Activated T-cell treated with anti-CD3 and anti-CD28 coated beads, Interleukin-2, amount 50 U/mL, for 4 hours (primary cell): ENCODE results near the gene HTR4. TPM values are rescaled to one million over a fixed set of nuclear protein-coding genes. Genes with fewer than 3 reads are reported as not detected.

Source experiments
- ATAC-seq, 2 donors: fragments of 200-7000 bp; cut with Tn5 transposase; one replicate each; pipeline ENCODE4 v1.10.0; 2021
- DNase-seq: peaks from one replicate; pipeline ENCODE4 v3.0.0-alpha.2; 2020
- H3K27me3 Mint-ChIP-seq: one replicate; pipeline ENCODE4 v1.8.0; 2021; ENCODE audit warnings: low read depth, mixed read lengths
- H3K36me3 Mint-ChIP-seq: one replicate; pipeline ENCODE4 v1.8.0; 2022; ENCODE audit warnings: mixed read lengths; ENCODE audit not compliant: insufficient read depth
- H3K4me1 Mint-ChIP-seq: one replicate; pipeline ENCODE4 v1.8.0; 2021; ENCODE audit warnings: low read depth, mixed read lengths
- H3K4me3 Mint-ChIP-seq: one replicate; pipeline ENCODE4 v1.8.0; 2021; ENCODE audit warnings: mild to moderate bottlenecking, moderate library complexity, mixed read lengths
- H3K9me3 Mint-ChIP-seq: one replicate; pipeline ENCODE4 v1.8.0; 2021; ENCODE audit warnings: mixed read lengths
- total RNA-seq, 3 donors: library from RNA; stranded (reverse); gene quantifications; one replicate each; pipeline ENCODE4 v1.2.1, GENCODE V29; 2021

Gene HTR4
- total RNA-seq, 3 donors from 2014 or later: not detected

DNA sequence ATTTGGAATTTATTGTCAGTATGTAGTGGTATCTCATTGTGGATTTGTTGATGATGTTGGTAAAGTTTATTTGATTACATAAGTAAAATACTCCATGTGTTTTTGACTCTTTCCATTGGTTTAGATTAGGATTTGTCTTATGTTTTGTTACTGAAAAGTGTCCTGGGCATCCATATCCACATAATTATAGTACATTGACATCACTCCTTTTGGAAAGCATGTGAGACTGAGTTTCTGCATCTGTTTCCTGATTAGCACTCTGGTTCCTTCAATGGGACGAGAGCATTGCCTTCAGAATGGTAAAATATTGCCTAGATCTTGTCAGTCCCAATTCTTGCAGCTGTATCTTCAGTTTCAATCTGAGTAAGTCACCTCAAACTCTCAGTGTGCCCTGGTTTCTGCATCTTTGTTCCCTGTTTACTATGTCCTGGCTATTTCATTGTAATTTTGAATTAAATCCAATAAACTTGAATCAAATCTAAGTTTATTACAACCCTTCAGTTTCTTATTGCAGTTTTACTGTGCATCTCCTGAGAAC is 142.4 kb downstream of the HTR4 start:
- H3K36me3 Mint-ChIP-seq: no peaks in the 10 kb centered on the region

DNA sequence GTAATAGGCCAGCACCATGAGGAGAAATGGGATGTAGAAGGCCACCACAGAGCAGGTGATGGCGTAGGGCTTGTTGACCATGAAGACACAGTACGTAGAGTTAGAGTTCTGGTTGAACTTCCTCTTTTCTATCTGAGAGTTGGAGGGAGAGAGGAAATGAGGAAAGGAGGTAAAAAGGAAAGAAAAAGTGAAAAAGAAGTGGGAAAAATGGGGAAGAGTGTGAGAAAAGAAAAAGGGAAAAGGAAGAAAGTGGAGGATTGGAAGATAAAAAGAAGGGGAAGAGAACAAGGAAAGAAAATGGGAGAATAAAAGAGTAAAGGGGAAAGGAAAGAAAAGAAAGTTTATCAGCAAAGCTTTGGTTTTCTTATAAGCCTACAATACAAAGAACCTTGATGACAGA is 144.4 kb downstream of the HTR4 start:
- no peak for ATAC-seq
- Mint-ChIP-seq H3K4me3 (no peak overlapping the region), H3K4me1 (no peaks in the 10 kb centered on the region), H3K9me3 (no peaks in the 10 kb centered on the region), H3K27me3 (peaks cover 3% of the 10 kb centered on the region), H3K36me3 (no peaks in the 10 kb centered on the region)
- DNase-seq: no peak

More for the DNA sequence above, 142.4 kb downstream of the HTR4 start:
- Mint-ChIP-seq H3K27me3 (peaks cover 3% of the 10 kb centered on the region), H3K4me1 (no peaks in the 10 kb centered on the region), H3K9me3 (peaks cover 6% of the 10 kb centered on the region), H3K4me3 (no peak overlapping the region)
- DNase-seq (no peak), ATAC-seq (no peak)

- Mint-ChIP-seq H3K36me3 (no peaks in the 10 kb centered on the region), H3K27me3 (peaks cover 9% of the 10 kb centered on the region), H3K4me1 (no peaks in the 10 kb centered on the region), H3K4me3 (no peak overlapping the region), H3K9me3 (no peaks in the 10 kb centered on the region)
- no peak for ATAC-seq
- DNase-seq: no peak
Measured at GRCh38 chr5:148507648-148508047, 146.7 kb downstream of the HTR4 start.

- ATAC-seq: no peak
- Mint-ChIP-seq H3K36me3 (no peaks in the 10 kb centered on the region), H3K4me1 (no peaks in the 10 kb centered on the region), H3K27me3 (peaks cover 25% of the 10 kb centered on the region), H3K9me3 (no peaks in the 10 kb centered on the region), H3K4me3 (no peak overlapping the region)
- no peak for DNase-seq
Measured at GRCh38 chr5:148499452-148499851, 154.9 kb downstream of the HTR4 start.

DNA sequence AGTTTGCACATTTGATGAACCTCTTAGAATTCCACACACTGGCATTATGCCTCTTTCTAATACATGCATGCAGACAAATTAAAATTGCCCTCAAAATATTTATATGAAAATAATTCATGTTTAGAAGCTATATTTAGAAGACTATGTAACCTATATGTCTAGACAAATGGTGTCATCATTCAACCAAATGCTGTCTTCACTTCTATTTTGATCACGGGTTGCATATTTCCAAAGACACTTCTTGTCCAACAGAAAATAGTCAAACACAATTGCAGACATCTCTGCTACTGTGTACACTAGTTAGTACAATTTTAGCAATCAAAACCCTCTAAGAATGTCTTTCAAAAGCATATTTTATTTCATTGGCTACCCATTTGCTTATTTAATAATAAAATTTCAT is 156.6 kb downstream of the HTR4 start:
- no peak overlapping the region for H3K4me3 Mint-ChIP-seq
- no peaks in the 10 kb centered on the region for H3K36me3 Mint-ChIP-seq
- no peaks in the 10 kb centered on the region for H3K4me1 Mint-ChIP-seq
- ATAC-seq (no peak), DNase-seq (no peak)
- H3K27me3 Mint-ChIP-seq: peaks cover 20% of the 10 kb centered on the region
- no peaks in the 10 kb centered on the region for H3K9me3 Mint-ChIP-seq

DNA sequence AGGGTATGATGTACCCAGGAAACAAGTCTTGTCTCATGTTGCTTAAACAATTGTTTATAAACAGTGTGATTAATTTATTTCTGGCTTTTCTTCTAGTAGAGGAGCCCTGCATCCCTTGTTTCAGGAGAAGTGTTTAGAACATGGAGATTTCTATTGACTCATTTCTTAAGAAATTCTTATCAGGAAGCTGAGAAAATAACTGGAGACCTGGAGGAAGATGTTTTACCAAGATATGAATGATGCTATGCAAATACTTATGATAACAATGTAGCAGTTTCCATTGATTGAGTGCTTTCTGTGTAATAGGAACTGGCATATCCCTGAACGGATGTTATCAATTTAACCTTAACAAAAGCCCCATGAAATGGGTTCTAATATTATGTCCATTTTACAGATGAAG is 162.0 kb downstream of the HTR4 start:
- ATAC-seq (no peak), DNase-seq (no peak)
- peaks cover 13% of the 10 kb centered on the region for H3K27me3 Mint-ChIP-seq
- H3K4me1 Mint-ChIP-seq: no peaks in the 10 kb centered on the region
- no peak overlapping the region for H3K4me3 Mint-ChIP-seq
- no peaks in the 10 kb centered on the region for H3K36me3 Mint-ChIP-seq
- H3K9me3 Mint-ChIP-seq: no peaks in the 10 kb centered on the region

- Mint-ChIP-seq H3K9me3 (no peaks in the 10 kb centered on the region), H3K4me1 (no peaks in the 10 kb centered on the region)
- ATAC-seq: no peak
Measured at GRCh38 chr5:148491793-148492184, 162.5 kb downstream of the HTR4 start.

DNA sequence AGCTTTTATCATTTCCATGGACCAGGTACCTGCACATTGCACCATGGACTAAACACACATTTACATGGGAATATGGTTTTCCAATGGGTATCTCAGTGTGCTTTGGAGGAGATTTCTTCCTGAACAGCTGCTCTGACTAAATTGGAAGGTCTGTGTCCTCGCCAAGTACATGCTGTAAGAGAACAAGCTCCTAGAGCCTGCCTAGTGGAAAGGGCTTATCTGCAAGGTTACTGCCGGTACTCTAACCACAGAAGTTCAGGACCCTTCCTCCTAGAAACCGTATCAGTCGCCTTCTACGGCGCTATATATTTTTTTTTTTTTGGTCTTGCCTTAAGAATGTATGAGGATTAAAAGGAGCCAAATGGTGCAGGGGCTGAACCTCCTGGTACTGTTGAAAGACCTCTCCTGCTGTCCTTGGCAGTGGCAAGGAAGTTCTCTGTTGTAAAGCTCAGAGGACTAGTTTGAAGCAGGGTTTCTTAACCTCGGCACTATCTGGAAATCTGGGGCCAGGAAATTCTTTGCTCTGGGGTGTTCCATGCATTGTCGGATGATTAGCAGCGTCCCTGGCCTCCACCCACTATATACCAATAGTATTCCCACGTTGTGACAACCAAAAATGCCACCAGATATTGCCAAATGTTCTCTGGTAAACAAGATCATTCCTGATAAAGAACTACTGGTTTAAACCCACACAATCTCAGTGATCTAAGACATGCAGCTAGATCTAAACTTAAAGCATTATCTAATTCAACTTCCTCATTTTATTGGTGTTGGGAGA is 163.1 kb downstream of the HTR4 start:
- Mint-ChIP-seq H3K4me1 (no peaks in the 10 kb centered on the region), H3K36me3 (no peaks in the 10 kb centered on the region), H3K9me3 (no peaks in the 10 kb centered on the region), H3K27me3 (peaks cover 23% of the 10 kb centered on the region), H3K4me3 (no peak overlapping the region)
- ATAC-seq (no peak), DNase-seq (no peak)

More at GRCh38 chr5:148491793-148492184, 162.5 kb downstream of the HTR4 start:
- Mint-ChIP-seq H3K36me3 (no peaks in the 10 kb centered on the region), H3K4me3 (no peak overlapping the region), H3K27me3 (peaks cover 17% of the 10 kb centered on the region)
- no peak for DNase-seq

DNA sequence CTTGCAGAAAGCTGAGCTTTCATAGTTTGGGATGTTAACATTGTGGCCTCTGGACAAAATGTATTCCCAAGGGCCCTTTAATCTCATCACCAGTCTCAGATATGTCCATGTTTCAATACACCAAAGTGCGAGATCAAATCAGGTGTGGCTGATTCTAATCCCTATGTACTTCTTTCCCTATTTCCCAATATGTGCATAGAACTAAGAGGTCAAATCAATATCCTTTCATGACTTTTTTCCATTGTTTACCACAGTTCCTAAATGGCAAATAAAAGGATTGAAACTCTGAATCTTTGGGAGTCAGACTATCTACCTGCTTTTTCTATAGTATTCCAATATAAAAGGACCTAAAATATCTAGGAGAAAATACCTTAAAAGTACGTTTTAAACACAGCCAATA is 165.6 kb downstream of the HTR4 start:
- H3K4me3 Mint-ChIP-seq: no peak overlapping the region
- ATAC-seq: no peak
- no peaks in the 10 kb centered on the region for H3K9me3 Mint-ChIP-seq
- H3K36me3 Mint-ChIP-seq: no peaks in the 10 kb centered on the region
- H3K4me1 Mint-ChIP-seq: no peaks in the 10 kb centered on the region
- no peak for DNase-seq
- peaks cover 27% of the 10 kb centered on the region for H3K27me3 Mint-ChIP-seq

DNA sequence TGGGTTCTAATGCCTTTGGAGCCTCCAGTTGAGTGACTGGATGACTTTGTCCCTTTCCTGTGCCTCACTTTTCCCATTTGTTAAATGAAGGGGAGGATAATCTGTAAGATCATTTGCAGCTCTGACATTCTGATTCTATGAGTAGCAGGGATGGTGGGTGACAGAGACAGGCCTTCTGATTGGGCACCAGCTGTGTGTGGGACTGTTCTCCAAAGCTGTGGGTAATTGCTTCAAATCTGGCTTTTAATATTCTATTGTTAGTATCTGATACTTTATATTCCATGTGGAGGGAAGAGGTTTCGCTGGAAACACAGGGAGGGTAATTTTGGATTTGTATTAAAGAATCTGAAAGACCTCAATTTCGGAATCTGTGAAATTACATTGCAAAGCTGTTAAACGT is 167.9 kb downstream of the HTR4 start:
- no peak for DNase-seq
- Mint-ChIP-seq H3K4me3 (no peak overlapping the region), H3K27me3 (peaks cover 30% of the 10 kb centered on the region), H3K36me3 (no peaks in the 10 kb centered on the region), H3K4me1 (no peaks in the 10 kb centered on the region), H3K9me3 (no peaks in the 10 kb centered on the region)
- ATAC-seq: no peak

- H3K9me3 Mint-ChIP-seq: no peaks in the 10 kb centered on the region
- peaks cover 24% of the 10 kb centered on the region for H3K27me3 Mint-ChIP-seq
- no peak for DNase-seq
- ATAC-seq: no peak
- H3K36me3 Mint-ChIP-seq: no peaks in the 10 kb centered on the region
- H3K4me1 Mint-ChIP-seq: no peaks in the 10 kb centered on the region
- H3K4me3 Mint-ChIP-seq: no peak overlapping the region
Measured at GRCh38 chr5:148484651-148485050, 169.7 kb downstream of the HTR4 start.

- DNase-seq: no peak
- peaks cover 25% of the 10 kb centered on the region for H3K27me3 Mint-ChIP-seq
- H3K36me3 Mint-ChIP-seq: no peaks in the 10 kb centered on the region
Measured at GRCh38 chr5:148483750-148484149, 170.6 kb downstream of the HTR4 start.

DNA sequence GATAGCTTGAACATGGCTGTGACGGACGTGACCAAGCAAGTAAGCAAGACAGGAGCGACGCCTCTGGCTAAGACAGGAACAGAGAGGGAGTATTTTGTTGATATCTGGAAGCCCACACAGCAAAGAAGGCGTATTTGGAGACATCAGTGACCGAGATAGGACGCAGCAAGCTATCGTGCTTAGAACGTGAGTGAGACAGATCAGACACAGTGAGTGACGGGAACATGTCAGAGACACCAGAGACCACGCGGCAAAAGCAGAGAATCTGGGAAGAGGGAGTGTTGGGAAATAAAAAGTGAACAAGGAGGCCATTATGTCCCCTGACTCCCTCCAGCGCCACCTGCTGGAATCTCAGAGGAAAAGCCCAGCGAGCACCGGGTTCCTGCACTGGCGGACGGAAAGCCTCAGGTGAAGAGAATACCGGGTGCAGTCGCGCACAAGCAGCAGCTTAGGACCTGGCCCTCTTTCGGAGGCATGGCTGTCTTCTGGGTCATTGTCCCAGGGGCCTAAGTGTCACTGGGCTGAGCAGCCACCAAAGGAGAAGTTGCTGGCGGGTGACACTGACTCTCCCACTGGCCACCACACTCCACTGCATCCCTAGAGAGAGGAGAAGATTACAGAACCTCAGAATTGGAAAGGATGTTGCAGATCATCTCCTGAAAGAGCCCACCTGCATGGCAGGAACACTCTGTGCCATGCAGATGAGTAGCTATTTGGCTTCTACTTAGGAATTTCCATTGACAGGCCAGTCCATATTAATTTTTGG is 171.4 kb downstream of the HTR4 start:
- Mint-ChIP-seq H3K4me3 (no peak overlapping the region), H3K36me3 (no peaks in the 10 kb centered on the region)

More at GRCh38 chr5:148483750-148484149, 170.6 kb downstream of the HTR4 start:
- H3K4me1 Mint-ChIP-seq: no peaks in the 10 kb centered on the region
- no peaks in the 10 kb centered on the region for H3K9me3 Mint-ChIP-seq
- ATAC-seq: no peak
- H3K4me3 Mint-ChIP-seq: no peak overlapping the region

DNA sequence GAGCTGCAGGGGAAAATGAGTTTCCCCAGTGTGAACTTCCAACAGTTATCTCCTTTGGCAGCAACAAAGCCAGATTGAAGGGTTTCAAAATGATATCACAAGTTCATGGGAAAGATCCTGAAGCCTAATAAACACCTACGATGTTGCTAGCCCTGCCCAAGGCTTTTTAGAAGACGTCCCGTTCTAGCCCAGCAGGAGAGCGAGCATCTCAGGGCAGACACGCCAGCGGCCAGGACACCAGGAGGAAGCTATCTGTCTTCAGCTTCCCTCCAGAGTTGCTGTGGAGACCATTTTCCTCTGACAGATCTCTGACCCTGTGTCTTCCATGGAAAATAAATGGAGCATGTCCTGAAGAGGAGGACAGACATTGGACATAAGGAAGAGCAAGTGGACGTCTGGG is 172.1 kb downstream of the HTR4 start:
- DNase-seq (no peak), ATAC-seq (no peak)
- no peaks in the 10 kb centered on the region for H3K4me1 Mint-ChIP-seq
- no peaks in the 10 kb centered on the region for H3K9me3 Mint-ChIP-seq
- H3K36me3 Mint-ChIP-seq: no peaks in the 10 kb centered on the region
- no peak overlapping the region for H3K4me3 Mint-ChIP-seq
- H3K27me3 Mint-ChIP-seq: peaks cover 31% of the 10 kb centered on the region

More for the DNA sequence above, 171.4 kb downstream of the HTR4 start:
- Mint-ChIP-seq H3K9me3 (no peaks in the 10 kb centered on the region), H3K4me1 (no peaks in the 10 kb centered on the region), H3K27me3 (peaks cover 30% of the 10 kb centered on the region)
- ATAC-seq: peak; percentile 62 to 63
- peak; percentile 43 for DNase-seq

DNA sequence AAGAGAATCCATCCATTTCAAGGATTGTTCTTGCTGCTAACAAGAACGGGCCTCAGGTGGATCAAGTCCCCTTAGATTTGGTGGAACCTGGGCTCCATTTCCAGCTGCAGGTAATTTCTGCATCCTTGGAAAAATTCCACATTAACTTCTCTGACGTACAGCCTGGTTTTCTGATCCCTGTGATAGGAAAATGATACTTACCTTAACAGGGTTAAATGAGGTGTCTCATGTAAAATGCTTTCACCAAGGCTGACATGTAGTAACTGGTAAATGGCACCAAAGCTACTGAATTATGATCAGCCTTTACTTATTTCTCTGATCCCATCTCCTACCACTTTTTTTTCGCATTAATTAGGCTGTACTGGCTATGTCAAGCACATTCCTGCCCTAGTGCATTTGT is 176.9 kb downstream of the HTR4 start:
- no peaks in the 10 kb centered on the region for H3K36me3 Mint-ChIP-seq
- no peaks in the 10 kb centered on the region for H3K9me3 Mint-ChIP-seq
- no peaks in the 10 kb centered on the region for H3K4me1 Mint-ChIP-seq
- H3K27me3 Mint-ChIP-seq: peaks cover 22% of the 10 kb centered on the region
- no peak for ATAC-seq
- DNase-seq: no peak
- H3K4me3 Mint-ChIP-seq: no peak overlapping the region
